ENCODE results near the gene DHRS11. TPM values are rescaled to one million over a fixed set of nuclear protein-coding genes. Genes with fewer than 3 reads are reported as not detected.

DHRS11 gene, protein sequence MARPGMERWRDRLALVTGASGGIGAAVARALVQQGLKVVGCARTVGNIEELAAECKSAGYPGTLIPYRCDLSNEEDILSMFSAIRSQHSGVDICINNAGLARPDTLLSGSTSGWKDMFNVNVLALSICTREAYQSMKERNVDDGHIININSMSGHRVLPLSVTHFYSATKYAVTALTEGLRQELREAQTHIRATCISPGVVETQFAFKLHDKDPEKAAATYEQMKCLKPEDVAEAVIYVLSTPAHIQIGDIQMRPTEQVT
- polyA plus RNA-seq (ENCODE audit: insufficient read length in 4 of 4): 10 to 100 TPM; 21.8 to 33.2 (median 25.4) TPM

DNA sequence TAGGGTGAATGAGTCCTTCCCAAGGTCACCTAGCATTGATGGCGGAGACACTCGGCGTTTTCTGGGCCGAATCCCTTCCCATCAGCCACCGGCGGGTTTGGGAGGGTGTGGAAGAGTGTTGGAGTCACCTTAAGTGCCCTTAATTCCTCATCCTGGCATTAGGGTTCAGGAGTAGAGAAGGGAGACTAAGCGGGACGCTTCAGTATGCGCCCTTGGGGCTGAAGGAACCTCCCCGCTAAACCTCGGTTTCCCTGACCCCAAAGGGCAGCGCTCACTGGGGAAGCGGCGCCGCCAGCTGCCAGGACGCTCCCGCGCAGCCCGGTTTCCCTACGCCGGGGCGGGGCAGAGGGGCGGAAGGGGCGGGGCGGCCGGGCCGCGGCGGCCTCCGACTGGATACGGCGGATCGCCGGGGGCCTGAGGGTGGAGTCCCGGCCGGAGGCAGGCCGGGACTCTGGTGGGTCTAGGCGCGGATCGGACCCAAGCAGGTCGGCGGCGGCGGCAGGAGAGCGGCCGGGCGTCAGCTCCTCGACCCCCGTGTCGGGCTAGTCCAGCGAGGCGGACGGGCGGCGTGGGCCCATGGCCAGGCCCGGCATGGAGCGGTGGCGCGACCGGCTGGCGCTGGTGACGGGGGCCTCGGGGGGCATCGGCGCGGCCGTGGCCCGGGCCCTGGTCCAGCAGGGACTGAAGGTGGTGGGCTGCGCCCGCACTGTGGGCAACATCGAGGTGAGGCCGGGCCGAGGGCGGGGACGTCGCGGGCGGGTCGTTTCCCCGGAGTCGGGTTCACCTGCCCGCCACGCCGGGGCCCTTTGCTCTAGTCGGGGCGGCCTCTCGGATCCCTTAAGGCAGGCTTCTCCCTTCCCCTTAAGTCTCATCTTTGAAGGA is at the start of gene DHRS11:
DHRS11 (plus strand) TSS at position 446 of the 882 bp plus-strand sequence; CDS start at position 577, 131 bp downstream.
- peak in 2 of 4 donors; percentile 51 to 63 for DNase-seq (ENCODE audit: low read depth in 4 of 4, low spot score in 2 of 4)

- DNase-seq (ENCODE audit: low read depth in 4 of 4, low spot score in 2 of 4): no peak
These were observed 48.9 kb upstream of the DHRS11 start for GRCh38 chr17:36542755-36543154.

GRCh38 chr17:36544044-36544306 is 47.7 kb upstream of the DHRS11 start:
- DNase-seq (ENCODE audit: low read depth in 4 of 4, low spot score in 2 of 4): peak in 1 of 4 donors; percentile 41

GRCh38 chr17:36544307-36545076 is 47.2 kb upstream of the DHRS11 start, which contains the start of gene GGNBP2:
Gene GGNBP2, plus strand, starts transcription at chr17:36544919. Its CDS starts 806 bp downstream, at chr17:36545725.
- peak; percentile 79 to 88 (median 84) for DNase-seq (ENCODE audit: low read depth in 4 of 4, low spot score in 2 of 4)

- no peak for DNase-seq (ENCODE audit: low read depth in 4 of 4, low spot score in 2 of 4)
These were observed 46.6 kb upstream of the DHRS11 start for GRCh38 chr17:36545077-36545464.

GRCh38 chr17:36545465-36546417 is 45.9 kb upstream of the DHRS11 start:
- peak; percentile 76 to 95 (median 92) for DNase-seq (ENCODE audit: low read depth in 4 of 4, low spot score in 2 of 4)

- no peak for DNase-seq (ENCODE audit: low read depth in 4 of 4, low spot score in 2 of 4)
These were observed 45.1 kb upstream of the DHRS11 start for GRCh38 chr17:36546418-36547093.

DNA sequence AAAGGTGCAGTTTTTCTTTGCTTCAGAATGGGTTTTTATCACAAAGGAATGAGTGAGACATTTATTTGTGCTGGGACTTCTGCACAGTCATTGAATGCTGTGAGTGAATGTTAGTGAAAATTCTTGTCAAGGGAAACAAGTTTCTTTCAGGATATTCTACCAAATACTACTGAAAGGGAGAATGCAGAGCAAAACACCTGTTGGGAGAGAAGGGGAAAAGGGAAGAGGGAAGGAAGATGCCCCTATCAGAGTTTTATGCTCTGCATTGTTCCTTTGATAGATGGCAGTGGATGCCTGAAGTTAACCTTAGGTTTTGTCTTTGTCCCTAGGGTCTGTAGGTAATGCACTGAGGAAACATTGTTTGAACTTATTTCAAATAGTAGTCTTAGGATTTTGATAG is 43.9 kb upstream of the DHRS11 start:
- no peak for DNase-seq (ENCODE audit: low read depth in 4 of 4, low spot score in 2 of 4)

- DNase-seq (ENCODE audit: low read depth in 4 of 4, low spot score in 2 of 4): no peak
These were observed 40.9 kb upstream of the DHRS11 start for GRCh38 chr17:36550491-36551417.

- DNase-seq (ENCODE audit: low read depth in 4 of 4, low spot score in 2 of 4): no peak
These were observed 38.2 kb upstream of the DHRS11 start for GRCh38 chr17:36553459-36553858.

DNA sequence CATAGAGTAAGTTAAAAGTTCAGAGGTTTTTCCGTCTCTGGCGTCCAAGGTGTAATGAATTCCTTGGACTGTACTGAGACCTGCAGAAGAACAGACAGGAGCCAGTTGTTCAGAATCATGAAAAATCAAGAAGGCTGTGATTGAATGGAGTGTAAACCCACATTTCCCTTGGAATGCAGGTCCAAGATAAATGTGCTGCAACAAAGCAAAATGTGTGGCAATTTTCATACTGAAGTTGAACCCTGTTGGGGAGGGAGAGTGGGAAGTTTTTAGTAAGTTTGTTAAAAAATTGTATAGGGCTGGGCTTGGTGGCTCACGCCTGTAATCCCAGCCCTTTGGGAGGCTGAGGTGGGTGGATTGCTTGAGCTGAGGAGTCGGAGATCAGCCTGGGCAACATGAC is 25.6 kb upstream of the DHRS11 start:
- DNase-seq (ENCODE audit: low read depth in 4 of 4, low spot score in 2 of 4): no peak

GRCh38 chr17:36575028-36575427 is 16.7 kb upstream of the DHRS11 start:
- no peak for DNase-seq (ENCODE audit: low read depth in 4 of 4, low spot score in 2 of 4)

GRCh38 chr17:36576793-36577192 is 14.9 kb upstream of the DHRS11 start:
- DNase-seq (ENCODE audit: low read depth in 4 of 4, low spot score in 2 of 4): no peak

DNA sequence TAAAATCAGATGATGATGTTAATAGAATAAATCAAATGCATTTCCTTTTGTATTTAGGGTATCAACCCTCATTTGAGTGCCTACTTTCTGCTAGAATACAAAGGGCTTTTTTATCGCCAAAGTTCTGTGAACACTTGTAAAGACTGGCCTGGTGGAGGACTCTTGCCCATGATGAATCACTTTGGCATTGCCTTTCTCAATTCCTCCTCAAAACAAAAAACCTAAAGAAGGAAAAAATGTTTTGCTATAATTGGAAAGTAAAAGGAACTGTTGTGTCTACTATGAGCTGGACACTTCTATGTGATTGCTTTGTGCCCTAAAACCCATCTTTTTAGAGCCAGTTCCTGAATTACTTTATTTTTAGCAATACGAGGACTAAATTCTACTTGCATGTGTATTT is 13.0 kb upstream of the DHRS11 start:
- no peak for DNase-seq (ENCODE audit: low read depth in 4 of 4, low spot score in 2 of 4)

DNA sequence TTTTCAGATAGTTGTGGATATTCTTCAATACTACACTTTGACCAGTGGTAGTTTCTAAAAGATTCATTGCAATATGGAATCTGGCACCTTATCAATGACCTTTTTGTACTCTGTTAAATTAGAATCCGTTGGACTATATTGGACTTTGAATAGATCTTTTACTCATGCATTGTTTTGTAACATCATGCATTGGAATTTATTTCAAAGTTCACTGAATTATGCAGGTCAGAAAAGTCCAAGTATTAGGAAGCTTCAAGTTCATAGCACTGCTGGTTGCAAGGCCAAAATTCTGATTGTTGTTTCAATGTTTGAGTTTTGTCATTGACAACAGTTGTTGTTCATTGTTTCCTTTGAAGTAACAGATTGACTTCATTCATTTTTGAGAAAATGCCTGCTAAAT is 7.9 kb upstream of the DHRS11 start:
- DNase-seq (ENCODE audit: low read depth in 4 of 4, low spot score in 2 of 4): no peak

- DNase-seq (ENCODE audit: low read depth in 4 of 4, low spot score in 2 of 4): no peak
These were observed 5.5 kb upstream of the DHRS11 start for GRCh38 chr17:36586138-36586537.

DNA sequence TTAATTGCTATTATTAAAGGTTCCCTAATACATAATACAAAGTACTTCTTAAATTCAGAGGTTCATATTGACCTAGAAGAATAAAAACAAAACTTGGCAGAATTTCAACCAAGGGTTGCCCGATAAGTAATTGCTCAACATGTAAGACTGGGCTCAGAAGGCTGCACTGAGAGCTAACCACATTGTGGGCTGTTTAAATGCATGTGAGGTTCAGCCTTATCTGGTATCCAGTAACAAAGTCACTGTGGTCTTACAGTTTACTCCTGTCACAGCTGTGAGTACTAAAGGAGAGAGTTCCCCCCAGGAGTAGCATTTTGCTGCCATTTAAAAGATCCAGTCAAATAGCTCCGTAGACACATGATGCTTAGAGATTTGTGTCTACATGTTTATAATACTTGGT is 1.6 kb upstream of the DHRS11 start:
- DNase-seq (ENCODE audit: low read depth in 4 of 4, low spot score in 2 of 4): no peak

- no peak for DNase-seq (ENCODE audit: low read depth in 4 of 4, low spot score in 2 of 4)
These were observed 637 bp downstream of the DHRS11 start for GRCh38 chr17:36592316-36592715.
